ENCODE measurements around the gene SMIM14. TPM values are rescaled to one million over a fixed set of nuclear protein-coding genes. Genes with fewer than 3 reads are reported as not detected.
"Not testable (repeated sequence)": the region's sequence is repeated elsewhere in the genome, so short reads cannot be mapped to it uniquely, and the experiment has no call there.

Gene SMIM14
- total and polyA plus RNA-seq, 2 experiments from 2014 or later, result 98.6 to 124 TPM

DNA sequence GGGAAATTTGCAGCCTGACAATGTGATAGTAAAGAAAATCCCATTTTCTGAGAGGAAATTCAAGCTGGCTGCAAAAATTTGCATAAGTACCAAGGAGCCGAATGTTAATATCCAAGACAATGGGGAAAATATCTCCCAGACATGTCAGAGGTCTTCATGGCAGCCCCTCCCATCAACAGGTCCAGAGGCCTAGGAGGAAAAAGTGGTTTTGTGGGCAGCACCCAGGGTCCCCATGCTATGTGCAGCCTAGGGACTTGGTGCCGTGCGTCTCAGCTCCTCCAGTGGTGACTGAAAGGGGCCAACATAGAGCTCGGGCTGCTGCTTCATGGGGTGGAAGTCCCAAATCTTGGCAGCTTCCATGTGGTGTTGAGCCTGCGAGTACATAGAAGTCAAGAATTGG, 105.1 kb downstream of the SMIM14 start:
- peaks cover 3% of the 10 kb centered on the region for H3K4me1 ChIP-seq (ENCODE audit: insufficient read depth)
- H3K4me3 ChIP-seq, result no peak overlapping the region
- H3K9me3 ChIP-seq (ENCODE audit: low read depth), result peaks cover 6% of the 10 kb centered on the region
- H3K27me3 ChIP-seq, result no peaks in the 10 kb centered on the region
- no peak overlapping the region for H3K4me2 ChIP-seq
- no peaks in the 10 kb centered on the region for H4K20me1 ChIP-seq (ENCODE audit: insufficient read depth, poor library complexity, severe bottlenecking)
- H2AFZ ChIP-seq, result no peak overlapping the region
- WGBS (ENCODE audit: low lambda C conversion rate, missing lambda C conversion rate), result 97% methylated on average over 5 of the region's 5 CpGs
- H3K79me2 ChIP-seq, result peaks cover 26% of the 10 kb centered on the region
- peaks cover 4% of the 10 kb centered on the region for H3K36me3 ChIP-seq (replicated peaks; ENCODE audit: insufficient read depth, low read depth)
- no peaks in the 10 kb centered on the region for H3K9me2 ChIP-seq (replicated peaks; ENCODE audit: insufficient read depth)
- no peak for DNase-seq (ENCODE audit: low spot score)
- TF ChIP-seq EZH2 (IDR thresholded peaks at IDR 0.05; ENCODE audit: borderline replicate concordance) (no peak), EZH2phosphoT487 (IDR thresholded peaks at IDR 0.05; ENCODE audit: low read depth, severe bottlenecking, unreplicated experiment) (no peak)
- TF ChIP-seq, protein P1, sequence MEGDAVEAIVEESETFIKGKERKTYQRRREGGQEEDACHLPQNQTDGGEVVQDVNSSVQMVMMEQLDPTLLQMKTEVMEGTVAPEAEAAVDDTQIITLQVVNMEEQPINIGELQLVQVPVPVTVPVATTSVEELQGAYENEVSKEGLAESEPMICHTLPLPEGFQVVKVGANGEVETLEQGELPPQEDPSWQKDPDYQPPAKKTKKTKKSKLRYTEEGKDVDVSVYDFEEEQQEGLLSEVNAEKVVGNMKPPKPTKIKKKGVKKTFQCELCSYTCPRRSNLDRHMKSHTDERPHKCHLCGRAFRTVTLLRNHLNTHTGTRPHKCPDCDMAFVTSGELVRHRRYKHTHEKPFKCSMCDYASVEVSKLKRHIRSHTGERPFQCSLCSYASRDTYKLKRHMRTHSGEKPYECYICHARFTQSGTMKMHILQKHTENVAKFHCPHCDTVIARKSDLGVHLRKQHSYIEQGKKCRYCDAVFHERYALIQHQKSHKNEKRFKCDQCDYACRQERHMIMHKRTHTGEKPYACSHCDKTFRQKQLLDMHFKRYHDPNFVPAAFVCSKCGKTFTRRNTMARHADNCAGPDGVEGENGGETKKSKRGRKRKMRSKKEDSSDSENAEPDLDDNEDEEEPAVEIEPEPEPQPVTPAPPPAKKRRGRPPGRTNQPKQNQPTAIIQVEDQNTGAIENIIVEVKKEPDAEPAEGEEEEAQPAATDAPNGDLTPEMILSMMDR (IDR thresholded peaks at IDR 0.05; ENCODE audit: poor library complexity), result no peak
- no peak overlapping the region for H3K27ac ChIP-seq

DNA sequence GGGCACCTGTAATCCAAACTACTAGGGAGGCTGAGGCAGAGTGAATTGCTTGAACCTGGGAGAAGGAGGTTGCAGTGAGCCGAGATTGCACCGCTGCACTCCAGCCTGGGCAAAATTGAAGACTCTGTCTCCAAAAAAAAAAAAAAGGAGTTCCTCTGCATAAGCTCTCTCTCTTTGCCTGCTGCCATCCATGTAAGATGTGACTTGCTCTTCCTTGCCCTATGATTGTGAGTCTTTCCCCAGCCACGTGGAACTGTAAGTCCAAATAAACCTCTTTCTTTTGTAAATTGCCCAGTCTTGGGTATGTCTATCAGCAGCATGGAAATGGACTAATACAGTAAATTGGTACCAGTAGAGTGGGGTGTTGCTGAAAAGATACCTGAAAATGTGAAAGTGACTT, 106.4 kb downstream of the SMIM14 start:
- H2AFZ ChIP-seq; H3K9me2 ChIP-seq (replicated peaks; ENCODE audit: insufficient read depth); H3K27me3 ChIP-seq; H3K4me3 ChIP-seq; H3K36me3 ChIP-seq (replicated peaks; ENCODE audit: insufficient read depth, low read depth); H3K27ac ChIP-seq; H3K4me1 ChIP-seq (ENCODE audit: insufficient read depth); H3K4me2 ChIP-seq; DNase-seq (ENCODE audit: low spot score); H4K20me1 ChIP-seq (ENCODE audit: insufficient read depth, poor library complexity, severe bottlenecking); H3K9me3 ChIP-seq (ENCODE audit: low read depth): not testable (repeated sequence)
- H3K79me2 ChIP-seq, result peaks cover 28% of the 10 kb centered on the region
- 78% methylated on average over 3 of the region's 3 CpGs for WGBS (ENCODE audit: low lambda C conversion rate, missing lambda C conversion rate)

DNA sequence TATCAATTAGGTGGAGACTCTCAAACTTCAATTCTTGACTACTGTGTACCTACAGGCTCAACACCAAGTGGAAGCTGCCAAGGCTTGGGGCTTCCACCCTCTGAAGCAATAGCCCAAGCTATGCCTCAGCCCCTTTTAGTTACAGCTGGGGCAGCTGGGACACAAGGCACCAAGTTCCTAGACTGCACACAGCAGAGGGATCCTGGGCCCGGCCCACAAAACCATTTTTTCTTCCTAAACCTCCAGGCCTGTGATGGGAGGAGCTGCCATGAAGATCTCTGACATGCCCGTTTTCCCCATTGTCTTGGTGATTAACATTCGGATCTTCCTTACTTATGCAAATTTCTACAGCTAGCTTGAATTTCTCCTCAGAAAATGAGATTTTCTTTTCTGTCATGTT, 108.0 kb downstream of the SMIM14 start:
- no peaks in the 10 kb centered on the region for H3K9me2 ChIP-seq (replicated peaks; ENCODE audit: insufficient read depth)
- peaks cover 3% of the 10 kb centered on the region for H3K4me1 ChIP-seq (ENCODE audit: insufficient read depth)
- no peak overlapping the region for H3K4me2 ChIP-seq
- peaks cover 42% of the 10 kb centered on the region for H3K79me2 ChIP-seq
- H3K4me3 ChIP-seq, result no peak overlapping the region
- no peak overlapping the region for H2AFZ ChIP-seq
- WGBS (ENCODE audit: low lambda C conversion rate, missing lambda C conversion rate), result 98% methylated on average over 3 of the region's 3 CpGs
- no peak overlapping the region for H3K27ac ChIP-seq
- H4K20me1 ChIP-seq (ENCODE audit: insufficient read depth, poor library complexity, severe bottlenecking), result no peaks in the 10 kb centered on the region
- H3K9me3 ChIP-seq (ENCODE audit: low read depth), result peaks cover 6% of the 10 kb centered on the region
- TF ChIP-seq, protein P1 (IDR thresholded peaks at IDR 0.05; ENCODE audit: poor library complexity), result no peak
- TF ChIP-seq EZH2 (IDR thresholded peaks at IDR 0.05; ENCODE audit: borderline replicate concordance) (no peak), EZH2phosphoT487 (IDR thresholded peaks at IDR 0.05; ENCODE audit: low read depth, severe bottlenecking, unreplicated experiment) (no peak)
- H3K27me3 ChIP-seq, result no peaks in the 10 kb centered on the region
- no peak for DNase-seq (ENCODE audit: low spot score)
- H3K36me3 ChIP-seq (replicated peaks; ENCODE audit: insufficient read depth, low read depth), result peaks cover 4% of the 10 kb centered on the region

DNA sequence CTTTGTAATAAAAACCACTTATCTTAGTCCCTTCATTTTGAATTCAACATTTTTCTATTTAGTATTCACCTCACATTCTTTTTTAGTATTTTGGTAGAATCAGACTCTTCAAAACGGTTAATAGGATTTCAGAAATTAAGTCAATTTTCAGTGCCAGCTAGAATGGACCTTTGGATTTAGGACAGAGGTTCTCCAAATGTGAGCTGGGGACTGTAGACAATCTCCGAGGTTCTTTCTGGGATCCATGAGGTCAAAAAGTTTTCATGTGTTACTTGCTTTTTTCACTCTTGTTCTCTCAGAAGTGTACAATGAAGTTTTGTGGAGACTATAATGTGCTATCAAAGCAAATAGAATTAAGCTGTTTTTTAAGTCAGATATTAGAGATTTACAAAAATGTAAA, 109.1 kb downstream of the SMIM14 start:
- Histone ChIP-seq H3K9me2 (replicated peaks; ENCODE audit: insufficient read depth) (no peaks in the 10 kb centered on the region), H3K79me2 (peaks cover 53% of the 10 kb centered on the region), H2AFZ (no peak overlapping the region), H3K36me3 (replicated peaks; ENCODE audit: insufficient read depth, low read depth) (peaks cover 4% of the 10 kb centered on the region), H3K4me2 (peak overlapping the region; percentile 74), H3K4me3 (no peak overlapping the region), H3K4me1 (ENCODE audit: insufficient read depth) (peaks cover 8% of the 10 kb centered on the region), H3K27me3 (no peaks in the 10 kb centered on the region), H3K27ac (no peak overlapping the region), H4K20me1 (ENCODE audit: insufficient read depth, poor library complexity, severe bottlenecking) (peaks cover 4% of the 10 kb centered on the region), H3K9me3 (ENCODE audit: low read depth) (peaks cover 6% of the 10 kb centered on the region)
- 89% methylated on average over 2 of the region's 2 CpGs for WGBS (ENCODE audit: low lambda C conversion rate, missing lambda C conversion rate)
- TF ChIP-seq EZH2phosphoT487 (IDR thresholded peaks at IDR 0.05; ENCODE audit: low read depth, severe bottlenecking, unreplicated experiment) (no peak), EZH2 (IDR thresholded peaks at IDR 0.05; ENCODE audit: borderline replicate concordance) (no peak)
- TF ChIP-seq, protein P1 (IDR thresholded peaks at IDR 0.05; ENCODE audit: poor library complexity), result no peak
- DNase-seq (ENCODE audit: low spot score), result no peak

Data from hepatocyte (in vitro differentiated cells).